Astrocyte (in vitro differentiated cells and primary cell): ENCODE results near the gene ACTR3C.
"Not testable (repeated sequence)": the region's sequence is repeated elsewhere in the genome, so short reads cannot be mapped to it uniquely, and the experiment has no call there.

ENCODE experiments used
- CTCF ChIP-seq: IDR thresholded peaks from 2 replicates; pipeline ENCODE4 v1.5.1; 2011; ENCODE audit warnings: low read depth, mild to moderate bottlenecking, inconsistent platforms, low read length, moderate library complexity; ENCODE audit not compliant: insufficient read depth
- EZH2 ChIP-seq: IDR thresholded peaks from 2 replicates; pipeline ENCODE4 v1.6.1; 2012; ENCODE audit warnings: mild to moderate bottlenecking, low read length, inconsistent platforms; ENCODE audit not compliant: insufficient read depth

- TF ChIP-seq CTCF, EZH2: not testable (repeated sequence)
Measured at GRCh38 chr7:150297978-150298377, 25.4 kb downstream of the ACTR3C start.
